ENCODE measurements around the gene DNM3.

DNM3 gene

DNA sequence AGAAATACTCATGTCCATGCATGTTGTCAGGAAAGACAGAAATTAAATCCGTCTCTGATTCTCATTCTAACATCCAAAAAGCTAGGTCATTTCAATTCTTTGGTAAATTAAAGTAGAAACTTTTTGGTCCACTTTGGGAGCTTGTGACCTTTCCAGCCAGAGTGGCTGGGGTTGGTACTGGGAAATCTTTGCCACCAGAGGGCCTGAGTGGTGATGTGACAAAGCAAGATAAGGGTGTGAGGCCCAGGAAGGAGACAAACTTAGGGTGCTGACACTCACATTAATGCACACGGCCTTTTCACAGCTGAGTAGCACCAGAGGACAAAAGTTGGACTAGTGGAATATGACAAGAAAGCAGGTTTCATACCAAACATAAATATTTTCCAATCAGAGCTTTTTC lies 144.3 kb downstream of the DNM3 start:
- TF ChIP-seq CTCF (IDR thresholded peaks at IDR 0.05; ENCODE audit: borderline replicate concordance, control extremely low read depth, extremely low read depth, insufficient read depth, missing control alignments): no peak
- in situ Hi-C loops (cut with MboI; ENCODE audit: low sequenced_read_pairs, unreplicated experiment): loop anchor here (10.0 to 25.0 kb wide), 2 partner anchors 181 to 323 kb away; partner anchors contain the start of gene MYOC
- no peak for DNase-seq (ENCODE audit: low spot score)

GRCh38 chr1:171988243-171988885 lies 147.1 kb downstream of the DNM3 start:
- TF ChIP-seq CTCF (IDR thresholded peaks at IDR 0.05; ENCODE audit: borderline replicate concordance, control extremely low read depth, extremely low read depth, insufficient read depth, missing control alignments): no peak
- no peak for DNase-seq (ENCODE audit: low spot score)
- in situ Hi-C loops (cut with MboI; ENCODE audit: low sequenced_read_pairs, unreplicated experiment): loop anchor here (10.0 to 25.0 kb wide), 2 partner anchors 184 to 326 kb away; partner anchors contain the start of gene MYOC

- in situ Hi-C loops (cut with MboI; ENCODE audit: low sequenced_read_pairs, unreplicated experiment): loop anchor here (10.0 to 25.0 kb wide), 2 partner anchors 328 to 434 kb away; partner anchors contain the start of genes C1orf105 and MYOC
- TF ChIP-seq CTCF (IDR thresholded peaks at IDR 0.05; ENCODE audit: borderline replicate concordance, control extremely low read depth, extremely low read depth, insufficient read depth, missing control alignments): no peak
- DNase-seq (ENCODE audit: low spot score): no peak
Measured at GRCh38 chr1:171990371-171990770, 149.1 kb downstream of the DNM3 start.

DNA sequence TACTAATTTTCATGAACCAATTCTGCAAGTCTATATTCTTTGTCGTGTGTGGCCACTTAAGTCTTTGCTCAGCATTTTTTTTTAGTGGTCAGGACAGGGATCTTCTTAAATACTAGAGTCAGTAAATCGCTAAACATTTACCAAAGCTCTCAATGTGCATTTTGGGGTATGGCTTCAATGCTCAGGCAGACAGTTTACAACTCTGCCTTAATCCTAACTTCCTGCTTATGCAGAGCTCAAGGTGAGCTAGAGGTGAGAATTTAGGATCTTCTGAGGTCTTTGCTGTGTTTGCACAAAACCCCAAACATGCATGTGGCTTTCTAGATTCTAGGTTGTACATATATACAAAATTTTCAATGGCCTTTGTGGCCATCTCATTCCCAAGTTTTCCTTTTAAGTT lies 153.0 kb downstream of the DNM3 start:
- in situ Hi-C loops (cut with MboI; ENCODE audit: low sequenced_read_pairs, unreplicated experiment): loop anchor here (10.0 to 25.0 kb wide), 2 partner anchors 332 to 431 kb away; partner anchors contain the start of genes C1orf105 and MYOC
- no peak for DNase-seq (ENCODE audit: low spot score)
- TF ChIP-seq CTCF (IDR thresholded peaks at IDR 0.05; ENCODE audit: borderline replicate concordance, control extremely low read depth, extremely low read depth, insufficient read depth, missing control alignments): no peak

GRCh38 chr1:171995573-171995972 lies 154.3 kb downstream of the DNM3 start:
- in situ Hi-C loops (cut with MboI; ENCODE audit: low sequenced_read_pairs, unreplicated experiment): loop anchor here (10.0 to 25.0 kb wide), 2 partner anchors 333 to 429 kb away; partner anchors contain the start of genes C1orf105 and MYOC
- no peak for DNase-seq (ENCODE audit: low spot score)

GRCh38 chr1:171997936-171998335 lies 156.6 kb downstream of the DNM3 start:
- TF ChIP-seq CTCF (IDR thresholded peaks at IDR 0.05; ENCODE audit: borderline replicate concordance, control extremely low read depth, extremely low read depth, insufficient read depth, missing control alignments): no peak
- DNase-seq (ENCODE audit: low spot score): no peak
- in situ Hi-C loops (cut with MboI; ENCODE audit: low sequenced_read_pairs, unreplicated experiment): loop anchor here (10.0 to 25.0 kb wide), 2 partner anchors 336 to 427 kb away; partner anchors contain the start of genes C1orf105 and MYOC

More at GRCh38 chr1:171995573-171995972, 154.3 kb downstream of the DNM3 start:
- no peak for TF ChIP-seq CTCF (IDR thresholded peaks at IDR 0.05; ENCODE audit: borderline replicate concordance, control extremely low read depth, extremely low read depth, insufficient read depth, missing control alignments)

All from GM13976 (cell line).